ENCODE results near the gene AQP1. TPM values are rescaled to one million over a fixed set of nuclear protein-coding genes. Genes with fewer than 3 reads are reported as not detected.
A peak's percentile ranks its signal among the peaks of the same experiment; 100 is the strongest.

The AQP1 gene
- total RNA-seq, 4 donors from 2014 or later = 48.7 to 231 (median 134) TPM

DNA sequence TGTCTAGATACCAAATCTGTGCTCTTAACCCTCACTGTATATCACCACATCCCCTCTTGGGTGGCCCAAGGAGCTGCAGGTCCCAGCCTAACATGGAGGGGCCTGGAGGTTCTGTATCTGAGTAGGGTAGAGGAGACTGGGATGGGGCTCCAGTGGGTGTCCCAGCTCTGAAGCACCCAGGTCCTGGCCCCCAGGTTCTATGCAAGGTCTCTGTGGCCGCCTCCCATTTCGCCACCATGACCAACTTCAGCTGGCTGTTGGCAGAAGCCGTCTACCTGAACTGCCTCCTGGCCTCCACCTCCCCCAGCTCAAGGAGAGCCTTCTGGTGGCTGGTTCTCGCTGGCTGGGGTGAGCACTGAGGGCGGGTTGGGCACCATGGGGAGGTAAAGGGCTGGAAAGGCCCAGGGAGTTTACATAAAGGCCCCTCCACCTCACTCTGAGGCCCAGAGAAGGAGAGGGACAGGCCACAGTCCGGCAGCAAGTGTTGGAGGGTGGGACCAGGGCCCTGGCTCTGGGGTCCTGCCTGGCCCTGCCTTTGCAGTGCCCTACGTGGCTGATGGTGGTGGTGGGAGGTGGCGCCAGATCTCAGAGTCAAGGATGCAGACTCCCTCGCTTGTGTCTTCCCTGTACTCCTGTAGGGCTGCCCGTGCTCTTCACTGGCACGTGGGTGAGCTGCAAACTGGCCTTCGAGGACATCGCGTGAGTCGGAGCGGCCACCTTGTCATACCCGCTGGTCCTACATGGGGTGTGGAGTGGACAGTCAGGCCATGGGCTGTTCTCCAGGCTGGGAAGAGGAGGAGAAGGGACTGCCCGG is 62.3 kb downstream of the AQP1 start:
- no peak overlapping the region for H3K4me3 ChIP-seq (replicated peaks in 1 of 3)
- DNase-seq = no peak
- H3K27ac ChIP-seq = no peak overlapping the region
- TF ChIP-seq, protein P1, sequence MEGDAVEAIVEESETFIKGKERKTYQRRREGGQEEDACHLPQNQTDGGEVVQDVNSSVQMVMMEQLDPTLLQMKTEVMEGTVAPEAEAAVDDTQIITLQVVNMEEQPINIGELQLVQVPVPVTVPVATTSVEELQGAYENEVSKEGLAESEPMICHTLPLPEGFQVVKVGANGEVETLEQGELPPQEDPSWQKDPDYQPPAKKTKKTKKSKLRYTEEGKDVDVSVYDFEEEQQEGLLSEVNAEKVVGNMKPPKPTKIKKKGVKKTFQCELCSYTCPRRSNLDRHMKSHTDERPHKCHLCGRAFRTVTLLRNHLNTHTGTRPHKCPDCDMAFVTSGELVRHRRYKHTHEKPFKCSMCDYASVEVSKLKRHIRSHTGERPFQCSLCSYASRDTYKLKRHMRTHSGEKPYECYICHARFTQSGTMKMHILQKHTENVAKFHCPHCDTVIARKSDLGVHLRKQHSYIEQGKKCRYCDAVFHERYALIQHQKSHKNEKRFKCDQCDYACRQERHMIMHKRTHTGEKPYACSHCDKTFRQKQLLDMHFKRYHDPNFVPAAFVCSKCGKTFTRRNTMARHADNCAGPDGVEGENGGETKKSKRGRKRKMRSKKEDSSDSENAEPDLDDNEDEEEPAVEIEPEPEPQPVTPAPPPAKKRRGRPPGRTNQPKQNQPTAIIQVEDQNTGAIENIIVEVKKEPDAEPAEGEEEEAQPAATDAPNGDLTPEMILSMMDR (IDR thresholded peaks at IDR 0.05) = no peak
- TF ChIP-seq POLR2A (IDR thresholded peaks at IDR 0.05) = no peak
- H3K9me3 ChIP-seq = no peaks in the 10 kb centered on the region
- H3K27me3 ChIP-seq = no peaks in the 10 kb centered on the region
- no peaks in the 10 kb centered on the region for H3K4me1 ChIP-seq
- intact Hi-C loops (cut with DNase I) = no loop called here
- 96 to 98% methylated on average over 10 to 13 of the region's 18 CpGs for WGBS, 2 donors
- no peaks in the 10 kb centered on the region for H3K36me3 ChIP-seq

DNA sequence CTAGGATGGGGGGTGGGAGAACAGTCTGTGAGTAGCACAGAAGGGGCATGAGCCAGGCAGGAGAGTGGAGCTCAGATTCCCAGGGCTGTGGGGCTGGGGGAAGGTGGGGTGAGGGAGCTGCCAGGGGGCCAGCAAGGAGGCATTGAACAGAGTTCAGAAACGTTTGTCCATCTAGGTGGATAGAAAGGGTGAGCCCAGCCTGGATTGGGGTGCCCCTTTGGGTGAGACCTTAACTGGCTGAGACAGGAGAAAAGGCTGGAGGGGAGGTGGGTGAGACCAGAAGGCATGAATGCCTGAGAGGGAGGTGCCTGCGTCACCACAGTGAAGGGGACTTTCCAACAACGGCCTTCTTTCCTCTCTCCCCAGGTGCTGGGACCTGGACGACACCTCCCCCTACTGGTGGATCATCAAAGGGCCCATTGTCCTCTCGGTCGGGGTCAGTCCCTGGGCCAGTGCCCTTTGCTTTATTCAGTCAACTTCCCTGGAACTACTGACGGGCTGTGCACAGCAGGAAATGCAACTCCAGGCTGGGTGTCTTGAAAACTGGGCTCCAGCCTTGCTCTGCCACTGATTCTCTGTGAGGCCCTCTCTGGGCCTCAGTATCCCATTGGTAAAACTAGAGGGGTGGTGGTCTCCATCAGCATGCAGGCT is 63.1 kb downstream of the AQP1 start:
- no peak for TF ChIP-seq POLR2A (IDR thresholded peaks at IDR 0.05)
- TF ChIP-seq, protein P1 (IDR thresholded peaks at IDR 0.05) = peak; percentile 21 to 69 (median 51)
- H3K4me3 ChIP-seq (replicated peaks in 1 of 3) = no peak overlapping the region
- H3K27me3 ChIP-seq = no peaks in the 10 kb centered on the region
- H3K27ac ChIP-seq = no peak overlapping the region
- H3K9me3 ChIP-seq = no peaks in the 10 kb centered on the region
- H3K4me1 ChIP-seq = no peaks in the 10 kb centered on the region
- intact Hi-C loops (cut with DNase I) = loop anchor here (5.0 kb wide), 1 partner anchor 172 kb away; no protein-coding TSS in a partner anchor
- peak; percentile 57 to 59 for DNase-seq
- no peaks in the 10 kb centered on the region for H3K36me3 ChIP-seq
- 19 to 21% methylated on average over 6 to 7 of the region's 7 CpGs for WGBS, 2 donors

Other genes starting within 250 kb of the AQP1 start
- under 1 TPM in 2 of 4 donors, not detected in 2; 0.39 to 0.45 TPM for gene CRHR2, start 229.4 kb upstream of the AQP1 start, total RNA-seq
- 10 to 100 TPM; 19.9 to 47.3 (median 30.1) TPM for gene INMT, start 159.7 kb upstream of the AQP1 start, total RNA-seq
- gene MINDY4, start 140.4 kb upstream of the AQP1 start, total RNA-seq = 10 to 100 TPM; 17.9 to 33.2 (median 29.7) TPM
- under 1 TPM in 1 of 4 donors, not detected in 3; 0.54 TPM for gene GHRHR, start 52.1 kb downstream of the AQP1 start, total RNA-seq
- 1 to 10 TPM in 3 of 4 donors, under 1 TPM in 1; 0.27 to 4.6 (median 2.5) TPM for gene ADCYAP1R1, start 140.5 kb downstream of the AQP1 start, total RNA-seq

Measured in thyroid gland (tissue), 4 donors.